Occipital lobe (tissue), 2 donors: ENCODE measurements around the gene ITGB1BP1. TPM values are rescaled to one million over a fixed set of nuclear protein-coding genes. Genes with fewer than 3 reads are reported as not detected.

Source experiments
- DNase-seq: peaks from one replicate; lab custom pipeline; 2025; lab: John Stamatoyannopoulos, UW
- total RNA-seq: library from RNA; depleted of rRNA; stranded (reverse); fragments of >200 nt; gene quantifications from one replicate; pipeline ENCODE4 v1.2.3, GENCODE V29; 2014

ITGB1BP1 gene, protein sequence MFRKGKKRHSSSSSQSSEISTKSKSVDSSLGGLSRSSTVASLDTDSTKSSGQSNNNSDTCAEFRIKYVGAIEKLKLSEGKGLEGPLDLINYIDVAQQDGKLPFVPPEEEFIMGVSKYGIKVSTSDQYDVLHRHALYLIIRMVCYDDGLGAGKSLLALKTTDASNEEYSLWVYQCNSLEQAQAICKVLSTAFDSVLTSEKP
- 60.7 TPM for total RNA-seq

- peak; percentile 95 for DNase-seq
Observed at GRCh38 chr2:9423100-9423921, at the start of gene ITGB1BP1, which contains the start of gene CPSF3. ITGB1BP1 (minus strand) TSS chr2:9423528; CDS start chr2:9418697, 4,831 bp downstream. CPSF3 (plus strand) TSS chr2:9423654; CDS start chr2:9423774, 120 bp downstream.

DNA sequence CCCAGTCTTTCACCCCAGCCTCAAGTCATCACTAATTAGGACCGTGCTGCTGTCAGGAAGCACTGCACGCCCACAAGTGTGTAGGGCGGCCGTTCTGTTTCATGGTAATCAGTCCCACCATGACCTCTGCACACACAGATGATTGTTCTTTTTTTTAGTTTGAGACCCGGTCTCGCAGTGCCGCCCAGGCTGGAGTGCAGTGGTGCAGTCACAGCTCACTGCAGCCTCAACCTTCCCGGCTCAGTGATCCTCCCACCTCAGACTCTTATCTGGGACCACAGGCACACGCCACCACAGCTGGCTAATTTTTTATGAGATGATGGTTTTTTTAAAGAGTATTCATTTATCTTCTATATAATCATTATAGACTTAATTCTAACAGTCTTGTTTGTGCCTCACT lies 49.2 kb upstream of the ITGB1BP1 start:
- DNase-seq, result no peak

DNA sequence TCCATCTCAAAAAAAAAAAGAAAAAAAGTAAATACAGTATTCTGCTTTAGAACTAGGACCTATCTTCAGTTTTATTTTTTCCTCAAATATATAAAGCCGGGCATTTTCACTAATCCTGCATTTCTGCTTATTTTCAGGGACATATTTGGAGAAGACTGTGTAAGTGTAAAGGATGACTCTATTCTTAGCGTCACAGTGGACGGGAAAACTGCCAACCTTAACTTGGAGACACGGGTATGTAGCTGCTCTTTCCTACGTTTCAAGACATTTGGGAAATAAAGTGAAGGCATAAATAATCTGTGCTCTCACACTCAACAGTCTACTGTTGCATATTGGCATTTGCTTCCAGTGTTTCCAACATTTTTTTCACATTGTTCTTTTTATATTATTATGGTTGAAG lies 47.9 kb upstream of the ITGB1BP1 start:
- peak; percentile 14 for DNase-seq

GRCh38 chr2:9467687-9468086 lies 44.4 kb upstream of the ITGB1BP1 start:
- no peak for DNase-seq

GRCh38 chr2:9466147-9466683 lies 42.9 kb upstream of the ITGB1BP1 start:
- DNase-seq, result no peak

- DNase-seq, result no peak
Observed at GRCh38 chr2:9465170-9465569, 41.8 kb upstream of the ITGB1BP1 start.

DNA sequence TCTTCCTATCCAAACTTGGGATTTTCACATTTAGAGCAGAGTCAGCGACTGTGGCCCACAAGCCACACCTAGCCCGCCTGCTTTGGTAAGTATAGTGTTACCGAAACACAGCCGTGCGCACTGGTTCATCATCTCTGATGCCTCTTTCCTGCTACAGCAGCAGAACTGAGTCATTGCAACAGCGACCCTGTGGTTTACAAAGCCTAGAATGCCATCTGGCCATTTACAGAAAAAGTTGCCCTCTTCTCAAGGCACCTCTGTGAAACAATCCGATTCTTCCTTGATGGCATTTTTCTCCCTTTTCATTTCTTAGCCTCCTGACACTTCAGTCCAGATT lies 40.3 kb upstream of the ITGB1BP1 start:
- DNase-seq, result no peak

DNA sequence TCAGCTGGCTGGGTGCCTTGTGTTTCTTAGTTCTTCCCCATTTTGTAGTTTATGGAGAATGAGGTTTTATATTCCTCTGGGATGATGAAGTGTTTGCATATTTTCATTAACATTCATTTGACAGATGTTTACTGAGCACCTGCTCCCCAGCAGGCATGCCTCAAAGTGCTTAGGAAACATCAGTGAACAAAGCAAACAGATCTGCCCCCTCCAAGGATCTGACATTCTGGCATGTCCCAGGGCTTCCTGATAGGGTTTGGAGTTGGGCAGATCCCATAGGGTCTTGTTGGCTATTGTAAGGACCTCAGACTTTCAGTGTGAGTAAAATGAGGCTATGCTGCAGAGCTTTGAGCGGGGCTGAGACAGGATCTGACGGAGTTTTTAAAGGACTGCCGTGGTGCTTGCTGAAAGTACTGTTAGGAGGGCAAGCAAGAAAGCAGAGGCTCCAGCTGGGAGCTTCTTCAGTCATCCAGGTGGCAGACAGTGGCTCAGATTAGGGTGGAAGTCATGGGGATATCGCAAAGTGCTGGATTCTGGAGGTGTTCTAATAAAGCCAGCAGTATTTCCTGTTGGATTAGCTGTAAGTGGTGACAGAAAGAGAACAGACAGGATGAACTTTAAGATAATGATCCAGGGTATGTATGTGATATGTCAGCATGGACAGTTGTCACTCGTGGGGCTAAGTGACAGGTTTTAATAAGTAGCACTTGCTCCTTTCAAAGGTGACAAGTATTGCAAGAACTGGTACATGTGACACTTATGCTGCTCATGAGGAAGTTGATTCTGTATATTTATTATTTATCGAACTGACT lies 39.8 kb upstream of the ITGB1BP1 start:
- no peak for DNase-seq

GRCh38 chr2:9462313-9462712 lies 39.0 kb upstream of the ITGB1BP1 start:
- DNase-seq, result no peak

GRCh38 chr2:9461079-9461478 lies 37.8 kb upstream of the ITGB1BP1 start:
- no peak for DNase-seq

GRCh38 chr2:9460441-9461017 lies 37.2 kb upstream of the ITGB1BP1 start:
- DNase-seq, result no peak

DNA sequence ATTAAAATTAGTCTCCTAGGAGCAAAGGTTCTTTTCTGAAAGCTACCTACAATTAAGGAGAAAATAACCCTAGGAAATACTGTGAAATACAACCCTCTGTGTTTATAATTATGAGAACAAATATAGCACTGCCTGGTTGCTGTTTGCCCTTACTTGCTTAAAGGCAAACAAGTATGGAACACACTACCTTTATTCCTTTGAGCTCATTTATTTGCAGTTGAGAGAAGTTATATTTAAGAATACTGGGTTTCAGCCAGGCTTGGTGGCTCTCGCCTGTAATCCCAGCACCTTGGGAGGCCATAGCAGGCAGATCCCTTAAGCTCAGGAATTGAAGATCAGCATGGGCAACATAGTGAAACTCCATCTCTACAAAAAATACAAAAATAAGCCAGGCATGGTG lies 27.9 kb upstream of the ITGB1BP1 start:
- DNase-seq, result no peak

DNA sequence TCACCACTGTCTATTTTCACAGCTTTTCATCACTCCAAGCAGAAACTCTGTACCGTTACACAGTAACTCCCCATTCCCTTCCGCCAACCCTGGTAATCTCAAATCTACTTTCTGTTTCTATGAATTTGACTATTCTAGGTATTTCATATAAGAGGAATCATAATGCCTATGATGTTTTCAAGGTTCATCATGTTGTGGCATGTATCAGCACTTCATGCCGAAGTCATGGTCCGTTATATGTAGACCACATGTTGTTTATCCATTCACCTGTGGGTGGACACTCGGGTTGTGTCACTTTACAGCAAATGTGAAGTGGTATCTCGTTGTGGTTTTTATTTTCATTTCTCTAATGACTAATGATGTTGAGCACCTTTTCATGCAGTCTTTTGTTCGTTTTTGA lies 21.8 kb upstream of the ITGB1BP1 start:
- no peak for DNase-seq

- DNase-seq, result no peak
Observed at GRCh38 chr2:9443526-9443925, 20.2 kb upstream of the ITGB1BP1 start.

GRCh38 chr2:9441556-9441955 lies 18.2 kb upstream of the ITGB1BP1 start:
- DNase-seq, result no peak

DNA sequence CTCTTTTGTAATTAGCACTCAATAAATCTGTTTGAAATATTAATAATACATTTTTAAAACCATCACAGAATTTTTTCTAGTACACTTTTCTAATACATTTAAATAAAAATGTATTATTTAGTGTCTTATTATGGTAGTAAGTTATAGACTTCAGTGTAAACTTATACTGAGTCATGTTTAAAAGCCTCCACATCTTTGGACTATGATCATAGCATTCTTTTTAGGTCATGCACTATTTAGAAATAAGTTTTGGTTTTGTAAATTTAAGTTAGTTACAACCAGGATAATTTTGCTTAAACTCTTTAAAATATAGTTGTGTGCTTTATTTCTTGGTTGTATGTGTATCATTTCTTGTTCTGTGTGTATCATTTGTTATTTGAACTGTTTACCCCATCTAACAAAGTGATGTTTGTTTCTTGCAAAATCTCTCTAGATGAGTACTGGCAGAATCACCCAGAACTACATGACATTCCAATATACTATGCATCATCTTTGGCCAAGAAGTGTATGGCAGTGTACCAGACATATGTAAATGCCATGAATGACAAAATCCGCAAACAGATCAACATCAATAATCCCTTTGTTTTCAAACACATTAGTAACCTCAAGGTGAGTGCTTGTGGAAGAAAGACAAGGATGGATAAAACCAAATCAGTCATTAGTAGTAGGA lies 16.9 kb upstream of the ITGB1BP1 start:
- no peak for DNase-seq

DNA sequence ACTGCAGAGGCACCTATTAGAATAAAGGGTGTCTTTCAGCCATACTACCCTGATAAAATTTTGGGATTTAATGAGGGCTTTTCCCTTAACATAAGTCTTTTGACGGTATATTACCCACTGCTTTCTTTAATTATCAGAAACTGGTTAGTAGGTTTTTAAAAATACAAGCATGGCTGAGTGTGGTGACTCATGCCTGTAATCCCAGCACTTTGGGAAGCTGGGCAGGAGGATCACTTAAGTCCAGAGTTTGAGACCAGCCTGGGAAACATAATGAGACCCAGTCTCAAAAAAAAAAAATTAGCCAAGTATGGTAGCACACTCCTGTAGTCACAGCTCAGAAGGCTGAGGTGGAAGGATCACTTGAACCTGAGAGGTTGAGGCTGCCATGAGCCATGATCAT lies 16.2 kb upstream of the ITGB1BP1 start:
- no peak for DNase-seq

GRCh38 chr2:9434489-9434888 lies 11.2 kb upstream of the ITGB1BP1 start:
- no peak for DNase-seq

GRCh38 chr2:9430316-9431293 lies 7.3 kb upstream of the ITGB1BP1 start:
- DNase-seq, result no peak
